ENCODE measurements around the gene PRB2.
"Not testable (repeated sequence)": the region's sequence is repeated elsewhere in the genome, so short reads cannot be mapped to it uniquely, and the experiment has no call there.

PRB2 gene

GRCh38 chr12:11395467-11395866 lies at the start of gene PRB2:
Gene PRB2, minus strand, starts transcription at chr12:11395567. Its CDS starts 38 bp downstream, at chr12:11395529.
- DNase-seq = not testable (repeated sequence)

- DNase-seq = no peak
Observed at GRCh38 chr12:11437966-11438365, 42.6 kb upstream of the PRB2 start.

GRCh38 chr12:11433664-11434063 lies 38.3 kb upstream of the PRB2 start:
- no peak for DNase-seq

- DNase-seq = no peak
Observed at GRCh38 chr12:11431486-11431885, 36.1 kb upstream of the PRB2 start.

GRCh38 chr12:11427341-11427740 lies 32.0 kb upstream of the PRB2 start:
- DNase-seq = no peak

- DNase-seq = no peak
Observed at GRCh38 chr12:11412731-11413130, 17.4 kb upstream of the PRB2 start.

- no peak for DNase-seq
Observed at GRCh38 chr12:11408096-11408495, 12.7 kb upstream of the PRB2 start.

GRCh38 chr12:11397366-11397765 lies 2.0 kb upstream of the PRB2 start:
- no peak for DNase-seq

GRCh38 chr12:11391456-11391855 lies 3.9 kb downstream of the PRB2 start:
- not testable (repeated sequence) for DNase-seq

GRCh38 chr12:11377420-11377819 lies 17.9 kb downstream of the PRB2 start:
- DNase-seq = not testable (repeated sequence)

- no peak for DNase-seq
Observed at GRCh38 chr12:11361151-11361550, 34.2 kb downstream of the PRB2 start.

- not testable (repeated sequence) for DNase-seq
Observed at GRCh38 chr12:11360205-11360883, 35.0 kb downstream of the PRB2 start.

GRCh38 chr12:11351736-11352135 lies 43.6 kb downstream of the PRB2 start:
- not testable (repeated sequence) for DNase-seq

- no peak for DNase-seq
Observed at GRCh38 chr12:11348439-11348838, 46.9 kb downstream of the PRB2 start.

GRCh38 chr12:11347810-11348209 lies 47.6 kb downstream of the PRB2 start:
- no peak for DNase-seq

GRCh38 chr12:11344500-11344899 lies 50.9 kb downstream of the PRB2 start:
- no peak for DNase-seq

Measured in stimulated activated CD4-positive, alpha-beta T cell treated with anti-CD3 and anti-CD28 coated beads, Interleukin-12 subunit alpha, Interleukin-12 subunit beta, amount 100 ng/mL, for 4 hours (primary cell).